Tibial nerve (tissue), 3 donors: Measurements from ENCODE around the gene TMC7.

Source experiments
- CTCF ChIP-seq, 5 experiments: fragments of 200-600 bp in 3 of 5; fragments of 450-650 bp in 2 of 5; sonication (generic) in 3 of 5; IDR thresholded peaks; one replicate each; pipeline ENCODE4 v1.5.1; 2016 to 2019; ENCODE audit warnings: antibody characterized with exemption in 5 of 5, mild to moderate bottlenecking in 3 of 5, moderate library complexity in 2 of 5
- POLR2A ChIP-seq, 2 donors: fragments of 450-650 bp; IDR thresholded peaks; one replicate each; pipeline ENCODE4 v1.6.1; 2017; ENCODE audit warnings: antibody characterized with exemption in 2 of 2, mild to moderate bottlenecking in 2 of 2, moderate library complexity in 2 of 2

GRCh38 chr16:19077879-19078278 lies 94.1 kb downstream of the TMC7 start:
- no peak for TF ChIP-seq CTCF (IDR thresholded peaks at IDR 0.05)
- TF ChIP-seq POLR2A (IDR thresholded peaks at IDR 0.05) = no peak
